ENCODE measurements around the gene ARID1B.

ARID1B gene

GRCh38 chr6:156774863-156775405 lies 2.2 kb upstream of the ARID1B start:
- DNase-seq, result no peak

GRCh38 chr6:156775717-156776116 lies 1.5 kb upstream of the ARID1B start:
- no peak for DNase-seq

- no peak for DNase-seq
These were observed 723 bp upstream of the ARID1B start for GRCh38 chr6:156776470-156776839.

- DNase-seq, result no peak
These were observed 637 bp downstream of the ARID1B start for GRCh38 chr6:156777577-156778453.

- peak; percentile 54 for DNase-seq
These were observed 1.5 kb downstream of the ARID1B start for GRCh38 chr6:156778454-156779205.

- DNase-seq, result peak; percentile 34
These were observed 2.3 kb downstream of the ARID1B start for GRCh38 chr6:156779206-156780094.

GRCh38 chr6:156780102-156780641 lies 3.0 kb downstream of the ARID1B start:
- DNase-seq, result peak; percentile 97

GRCh38 chr6:156780962-156781853 lies 4.0 kb downstream of the ARID1B start:
- no peak for DNase-seq

GRCh38 chr6:156781861-156782631 lies 4.9 kb downstream of the ARID1B start:
- peak; percentile 17 for DNase-seq

- no peak for DNase-seq
These were observed 5.6 kb downstream of the ARID1B start for GRCh38 chr6:156782691-156783320.

- DNase-seq, result no peak
These were observed 6.8 kb downstream of the ARID1B start for GRCh38 chr6:156783958-156784357.

GRCh38 chr6:156786652-156787051 lies 9.5 kb downstream of the ARID1B start:
- DNase-seq, result no peak

GRCh38 chr6:156787569-156788492 lies 10.7 kb downstream of the ARID1B start:
- DNase-seq, result no peak

- DNase-seq, result no peak
These were observed 12.1 kb downstream of the ARID1B start for GRCh38 chr6:156789081-156789943.

- no peak for DNase-seq
These were observed 13.6 kb downstream of the ARID1B start for GRCh38 chr6:156790711-156791319.

- peak; percentile 97 for DNase-seq
These were observed 14.2 kb downstream of the ARID1B start for GRCh38 chr6:156791320-156791850.

GRCh38 chr6:156793200-156793599 lies 16.0 kb downstream of the ARID1B start:
- no peak for DNase-seq
